HG03039 (cell line): ENCODE results near the gene TBC1D22A.

ENCODE experiments used
- ATAC-seq: cut with Tn5 transposase; IDR thresholded peaks from one replicate; pipeline ENCODE4 v1.9.1; 2021; ENCODE audit warnings: mild to moderate bottlenecking, moderate library complexity; ENCODE audit not compliant: unreplicated experiment

Gene TBC1D22A

GRCh38 chr22:47065756-47066615 is 303.5 kb downstream of the TBC1D22A start:
- ATAC-seq = no peak

DNA sequence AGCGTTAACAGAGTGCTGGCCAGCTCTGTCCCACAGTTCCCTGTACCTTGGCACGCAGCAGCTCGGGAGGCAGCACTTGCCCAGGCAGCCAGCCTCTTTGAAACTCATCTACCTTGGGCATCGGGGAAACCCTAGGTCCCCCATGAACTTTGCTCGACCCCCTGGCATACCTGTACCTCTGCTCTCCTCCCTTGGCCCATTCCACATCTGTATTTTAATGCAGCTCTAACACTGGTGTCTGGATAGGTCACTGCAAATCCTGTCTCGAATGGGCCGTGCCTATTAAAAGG is 304.1 kb downstream of the TBC1D22A start:
- ATAC-seq = no peak

DNA sequence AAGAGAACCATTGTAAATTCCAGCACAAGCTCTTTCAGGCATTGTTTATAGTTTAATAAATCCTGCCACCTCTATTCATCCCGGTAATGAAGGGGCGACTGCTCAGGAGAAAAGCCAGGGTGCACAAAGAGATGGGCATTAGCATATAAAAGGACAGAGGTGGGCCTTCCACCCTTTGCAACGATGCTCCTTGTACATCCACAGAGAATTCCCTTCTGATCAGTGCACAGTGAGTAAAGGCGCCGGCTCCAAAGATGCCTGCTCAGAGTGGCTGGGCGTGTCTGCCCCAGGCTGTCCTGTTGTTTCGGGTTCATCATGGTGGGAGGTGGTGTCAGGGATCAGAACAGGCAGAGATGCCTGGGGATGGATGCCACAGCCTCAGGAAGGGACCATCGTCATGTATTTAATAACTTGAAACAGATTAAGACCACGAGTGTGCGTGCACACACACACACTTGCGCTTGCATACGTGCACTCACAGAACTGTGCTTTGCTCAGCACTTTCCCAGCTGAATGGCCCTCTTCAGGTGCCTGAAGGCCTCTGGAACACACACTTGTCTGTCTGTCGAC is 305.0 kb downstream of the TBC1D22A start:
- ATAC-seq = no peak

GRCh38 chr22:47067911-47068625 is 305.6 kb downstream of the TBC1D22A start:
- ATAC-seq = no peak

DNA sequence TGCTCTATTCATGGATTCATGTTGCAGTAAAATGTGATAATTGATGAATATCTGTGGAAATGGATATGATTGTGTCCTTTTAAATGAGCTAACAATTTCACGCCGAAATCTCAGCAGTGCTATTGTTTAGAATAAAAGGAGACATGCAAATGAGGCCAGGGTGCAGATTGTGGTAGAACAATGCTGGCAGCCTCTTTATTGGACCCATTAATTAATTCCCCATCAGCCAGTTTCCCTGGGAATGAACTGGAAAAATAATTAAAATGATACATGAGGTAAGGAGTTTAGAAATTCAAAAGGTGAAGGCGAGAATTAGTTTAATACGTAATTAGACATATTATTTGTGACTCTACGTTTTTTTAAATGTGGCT is 306.2 kb downstream of the TBC1D22A start:
- ATAC-seq = no peak

DNA sequence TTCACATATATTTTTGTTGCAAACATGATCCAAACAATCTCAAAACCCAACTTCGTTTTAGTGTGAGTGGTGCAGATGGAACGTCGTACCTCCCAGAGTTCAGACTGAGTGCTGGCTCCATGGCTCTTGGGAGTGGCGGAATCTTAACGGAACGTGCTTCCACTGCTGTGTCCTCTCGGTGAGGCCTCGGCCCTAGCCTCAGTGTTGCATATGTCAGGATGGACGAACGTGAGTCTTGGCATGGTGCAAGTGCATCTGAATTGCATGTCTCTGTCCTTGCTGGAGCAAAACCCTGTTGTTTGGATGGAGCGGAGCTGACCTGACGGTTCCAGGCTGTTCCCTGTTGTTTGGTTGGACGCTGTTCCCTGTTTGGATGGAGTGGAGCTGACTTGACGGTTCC is 306.8 kb downstream of the TBC1D22A start:
- no peak for ATAC-seq

DNA sequence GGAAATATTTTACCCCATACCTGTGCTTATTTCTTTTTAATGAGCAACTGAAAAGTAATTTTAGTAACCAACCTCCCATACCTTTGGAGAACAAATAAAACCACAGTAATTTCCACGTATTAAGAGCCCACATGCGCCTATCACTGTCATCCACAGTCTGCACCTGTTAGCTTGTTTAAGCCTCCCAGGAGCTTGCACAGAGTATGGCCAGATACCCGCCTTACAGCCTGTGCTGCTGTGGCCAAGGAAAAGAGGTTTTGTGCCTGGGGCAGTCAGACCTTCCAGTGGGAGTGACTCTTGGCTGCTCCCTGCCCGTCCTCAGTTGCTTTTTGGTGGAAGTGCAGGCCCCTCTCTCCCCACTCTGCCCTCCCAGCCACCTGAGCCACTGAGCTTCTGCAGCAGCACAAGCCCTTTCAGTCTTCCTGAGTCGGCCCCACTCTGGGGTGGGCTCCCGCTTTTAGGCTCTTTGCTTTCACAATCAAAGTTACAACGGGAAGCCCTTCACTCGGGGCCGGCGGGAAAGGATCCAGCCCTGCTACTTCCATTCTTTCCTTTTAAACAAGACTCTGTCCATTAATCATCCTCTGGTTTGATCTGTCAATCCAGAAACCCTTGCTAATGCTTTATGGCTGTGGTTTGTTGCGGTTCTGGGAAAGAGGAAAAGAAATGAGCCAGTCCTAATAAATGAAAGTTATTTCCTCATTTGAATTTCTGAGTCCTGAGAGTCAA is 308.8 kb downstream of the TBC1D22A start:
- no peak for ATAC-seq

- ATAC-seq = no peak
Measured at GRCh38 chr22:47071807-47072641, 309.6 kb downstream of the TBC1D22A start.

DNA sequence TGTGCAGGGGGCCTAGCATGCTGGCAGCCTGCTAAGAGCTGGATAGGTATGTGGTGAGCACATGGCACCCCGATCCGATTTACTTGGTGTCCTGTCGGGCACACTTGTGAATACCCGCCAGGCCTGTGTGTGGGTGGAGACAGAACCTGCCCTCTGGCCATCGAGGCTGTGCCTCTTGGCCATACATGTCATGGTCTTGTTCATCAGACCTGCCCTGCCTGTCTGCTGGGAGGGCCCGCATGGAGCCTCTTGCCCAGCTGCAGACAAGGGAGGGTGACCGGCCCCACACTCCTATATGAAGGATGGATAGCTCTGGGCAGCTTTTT is 310.2 kb downstream of the TBC1D22A start:
- ATAC-seq = no peak

DNA sequence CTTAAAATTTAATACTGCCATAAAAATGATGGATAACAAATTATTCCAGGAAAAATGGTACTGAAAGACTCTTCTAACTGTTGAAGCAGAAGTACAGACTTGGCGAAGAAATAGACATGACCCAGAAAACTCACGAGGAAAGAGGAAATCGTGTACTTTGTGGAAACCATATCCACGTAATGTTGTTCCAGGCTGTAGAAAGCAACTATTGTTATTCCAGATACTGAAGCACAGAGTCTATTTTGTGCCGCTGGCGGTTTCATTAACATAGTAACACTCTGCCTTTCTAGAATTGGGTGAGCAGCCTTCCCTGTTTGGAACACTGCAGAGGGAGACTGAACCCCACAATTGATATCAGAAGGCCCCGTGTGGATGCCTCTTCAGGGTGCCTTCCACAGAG is 310.6 kb downstream of the TBC1D22A start:
- no peak for ATAC-seq

DNA sequence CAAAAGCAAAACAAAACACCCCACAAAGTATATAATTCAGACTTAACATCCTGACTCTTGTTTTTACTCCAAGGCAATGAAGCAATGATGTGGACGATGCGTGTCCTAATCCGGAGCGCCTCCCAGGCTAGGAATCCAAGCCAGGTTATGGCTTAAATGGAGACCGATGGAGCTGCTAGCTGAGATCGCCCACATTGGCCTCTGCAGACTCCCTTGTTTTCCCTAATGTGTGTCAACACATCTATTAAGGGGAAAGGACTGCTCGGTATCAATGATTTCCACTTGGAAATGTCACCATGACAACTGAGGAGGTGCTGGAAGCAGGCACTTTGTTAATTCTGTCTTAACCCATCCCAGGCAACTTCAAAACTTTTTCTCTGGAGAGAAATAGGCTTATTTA is 311.7 kb downstream of the TBC1D22A start:
- no peak for ATAC-seq

DNA sequence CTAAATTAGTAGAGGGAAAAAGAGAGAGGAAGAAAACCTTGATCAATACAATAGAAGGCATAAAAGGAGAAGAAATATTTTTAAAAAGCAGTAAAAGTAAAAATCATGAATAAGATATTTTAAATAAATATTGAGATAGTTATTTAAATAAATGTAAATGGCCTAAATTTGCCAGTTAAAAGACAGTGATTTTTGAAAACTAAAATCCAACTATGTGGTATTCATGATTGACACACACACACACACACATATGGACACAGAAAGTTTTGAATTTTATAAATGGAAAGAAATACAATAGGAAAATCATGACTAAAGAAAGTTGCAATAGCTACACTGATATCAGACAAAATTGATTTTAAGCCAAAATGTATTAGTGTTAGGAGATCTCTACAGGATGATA is 313.1 kb downstream of the TBC1D22A start:
- no peak for ATAC-seq

DNA sequence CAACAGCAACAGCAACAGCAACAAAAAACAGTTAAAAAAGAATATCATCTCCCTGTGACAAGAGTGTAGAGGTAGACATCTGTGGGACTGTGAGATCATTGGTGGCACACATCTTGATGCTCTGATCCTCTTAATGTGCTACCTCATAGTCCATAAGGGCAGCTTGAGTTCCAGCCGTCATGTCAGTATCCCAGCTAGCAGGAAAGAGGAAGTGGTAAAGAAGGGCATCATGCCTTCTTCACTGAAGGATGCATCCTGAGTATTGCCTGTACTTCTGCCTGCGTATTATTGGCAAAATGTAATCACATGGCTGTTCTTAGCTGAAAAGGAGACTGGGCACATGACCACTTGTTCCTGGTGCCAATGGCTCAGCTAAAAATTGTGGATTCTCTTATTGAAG is 314.3 kb downstream of the TBC1D22A start:
- ATAC-seq = no peak

GRCh38 chr22:47080100-47080499 is 317.6 kb downstream of the TBC1D22A start:
- ATAC-seq = no peak

- ATAC-seq = no peak
Measured at GRCh38 chr22:47082505-47082904, 320.1 kb downstream of the TBC1D22A start.

- ATAC-seq = no peak
Measured at GRCh38 chr22:47083379-47083986, 321.0 kb downstream of the TBC1D22A start.

GRCh38 chr22:47084226-47084625 is 321.8 kb downstream of the TBC1D22A start:
- no peak for ATAC-seq

- ATAC-seq = no peak
Measured at GRCh38 chr22:47086596-47087248, 324.3 kb downstream of the TBC1D22A start.

DNA sequence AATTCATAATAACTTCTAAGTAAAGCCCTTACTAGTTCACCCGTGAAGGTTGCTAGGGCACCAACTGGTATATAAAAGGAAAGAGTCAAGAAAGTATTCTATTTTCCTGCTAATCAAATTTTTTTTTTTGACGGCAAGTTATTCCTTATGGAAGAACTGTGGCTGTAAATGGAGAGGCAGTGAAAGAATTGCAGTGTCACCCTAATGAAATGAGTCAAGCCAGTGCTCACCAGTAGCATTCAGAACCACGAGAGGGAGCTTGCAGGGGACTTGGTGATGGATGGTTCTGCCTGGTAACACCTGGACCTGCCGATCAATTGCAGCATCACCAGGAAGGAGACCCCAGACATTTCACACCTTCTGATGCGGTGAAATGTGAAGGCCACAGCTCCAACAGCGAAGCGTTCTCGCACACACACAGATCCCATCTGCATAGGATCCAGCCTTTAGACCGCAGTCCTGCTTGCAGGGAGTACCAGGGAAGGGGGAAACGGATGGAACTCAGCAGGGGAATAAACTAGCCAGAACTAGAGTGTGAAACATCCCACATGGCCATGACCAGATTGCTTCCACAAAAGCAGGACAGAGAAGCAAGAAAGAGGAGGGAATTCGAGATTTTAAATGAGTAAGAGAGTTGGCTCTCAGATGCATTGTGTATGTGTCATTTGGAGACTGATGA is 326.2 kb downstream of the TBC1D22A start:
- ATAC-seq = no peak
